Measurements from ENCODE around the gene LYPLA2.
"Not testable (repeated sequence)": the region's sequence is repeated elsewhere in the genome, so short reads cannot be mapped to it uniquely, and the experiment has no call there.

LYPLA2 gene

GRCh38 chr1:23777979-23778814 is 12.7 kb upstream of the LYPLA2 start, which contains the start of gene PITHD1:
Gene PITHD1 (plus strand): TSS chr1:23778418. CDS start chr1:23778516, 98 bp downstream.
- DNase-seq (ENCODE audit: low read depth in 4 of 4, low spot score in 1 of 4) = peak; percentile 45 to 67 (median 54)

- no peak for DNase-seq (ENCODE audit: low read depth in 4 of 4, low spot score in 1 of 4)
Measured at GRCh38 chr1:23779826-23780371, 11.0 kb upstream of the LYPLA2 start.

GRCh38 chr1:23783141-23783540 is 7.8 kb upstream of the LYPLA2 start:
- DNase-seq (ENCODE audit: low read depth in 4 of 4, low spot score in 1 of 4) = not testable (repeated sequence)

GRCh38 chr1:23784846-23785245 is 6.1 kb upstream of the LYPLA2 start:
- DNase-seq (ENCODE audit: low read depth in 4 of 4, low spot score in 1 of 4) = no peak

- no peak for DNase-seq (ENCODE audit: low read depth in 4 of 4, low spot score in 1 of 4)
Measured at GRCh38 chr1:23787701-23788100, 3.2 kb upstream of the LYPLA2 start.

GRCh38 chr1:23788695-23789094 is 2.2 kb upstream of the LYPLA2 start:
- DNase-seq (ENCODE audit: low read depth in 4 of 4, low spot score in 1 of 4) = no peak

- DNase-seq (ENCODE audit: low read depth in 4 of 4, low spot score in 1 of 4) = no peak
Measured at GRCh38 chr1:23791516-23792047, 637 bp downstream of the LYPLA2 start.

- no peak for DNase-seq (ENCODE audit: low read depth in 4 of 4, low spot score in 1 of 4)
Measured at GRCh38 chr1:23792151-23792945, 1.4 kb downstream of the LYPLA2 start.

- no peak for DNase-seq (ENCODE audit: low read depth in 4 of 4, low spot score in 1 of 4)
Measured at GRCh38 chr1:23793018-23793781, 2.3 kb downstream of the LYPLA2 start.

GRCh38 chr1:23793861-23794731 is 3.2 kb downstream of the LYPLA2 start:
- no peak for DNase-seq (ENCODE audit: low read depth in 4 of 4, low spot score in 1 of 4)

- not testable (repeated sequence) for DNase-seq (ENCODE audit: low read depth in 4 of 4, low spot score in 1 of 4)
Measured at GRCh38 chr1:23794732-23795182, 3.8 kb downstream of the LYPLA2 start.

- no peak for DNase-seq (ENCODE audit: low read depth in 4 of 4, low spot score in 1 of 4)
Measured at GRCh38 chr1:23795676-23796465, 4.9 kb downstream of the LYPLA2 start.

GRCh38 chr1:23796466-23797271 is 5.7 kb downstream of the LYPLA2 start:
- DNase-seq (ENCODE audit: low read depth in 4 of 4, low spot score in 1 of 4) = no peak

GRCh38 chr1:23797478-23798448 is 6.8 kb downstream of the LYPLA2 start:
- DNase-seq (ENCODE audit: low read depth in 4 of 4, low spot score in 1 of 4) = no peak

GRCh38 chr1:23798662-23799142 is 7.8 kb downstream of the LYPLA2 start:
- no peak for DNase-seq (ENCODE audit: low read depth in 4 of 4, low spot score in 1 of 4)

GRCh38 chr1:23799255-23799569 is 8.3 kb downstream of the LYPLA2 start:
- no peak for DNase-seq (ENCODE audit: low read depth in 4 of 4, low spot score in 1 of 4)
